CD14-positive monocyte (primary cell): ENCODE measurements around the gene TMEM132D. TPM values are rescaled to one million over a fixed set of nuclear protein-coding genes. Genes with fewer than 3 reads are reported as not detected.

Experiments
- DNase-seq, 3 donors: peaks; one replicate each; pipeline ENCODE4 v3.0.0-alpha.2; 2011 to 2022
- H2AFZ ChIP-seq: 2 replicates; pipeline ENCODE4 v1.6.0; 2012; ENCODE audit warnings: mild to moderate bottlenecking, low read depth, low read length, inconsistent platforms; ENCODE audit not compliant: insufficient read depth, poor library complexity, severe bottlenecking
- H3K27ac ChIP-seq, 2 donors: 1 replicate in 1 of 2; 2 replicates in 1 of 2; pipeline ENCODE4 v1.5.1; 2012 to 2013; ENCODE audit warnings: low read length in 2 of 2, control low read depth in 1 of 2, inconsistent platforms in 1 of 2, low read depth in 1 of 2, mild to moderate bottlenecking in 1 of 2
- H3K27me3 ChIP-seq, 2 donors: one replicate each; pipeline versions ENCODE4 v1.6.0 to v1.6.1; 2011 to 2013; ENCODE audit warnings: low read length in 2 of 2; ENCODE audit not compliant: control insufficient read depth in 2 of 2, insufficient read depth in 2 of 2
- H3K36me3 ChIP-seq, 2 donors: replicated peaks in 1 of 2; 1 replicate in 1 of 2; 2 replicates in 1 of 2; pipeline versions ENCODE4 v1.5.1 to v1.6.1; 2012 to 2013; ENCODE audit warnings: low read length in 2 of 2, control low read depth in 1 of 2, inconsistent platforms in 1 of 2, mild to moderate bottlenecking in 1 of 2; ENCODE audit not compliant: insufficient read depth in 2 of 2, control insufficient read depth in 1 of 2
- H3K4me1 ChIP-seq, 2 donors: 1 replicate in 1 of 2; 2 replicates in 1 of 2; pipeline versions ENCODE4 v1.5.1 to v1.6.1; 2012 to 2013; ENCODE audit warnings: low read length in 2 of 2, control low read depth in 1 of 2, inconsistent platforms in 1 of 2, mild to moderate bottlenecking in 1 of 2, moderate library complexity in 1 of 2; ENCODE audit not compliant: insufficient read depth in 2 of 2, control insufficient read depth in 1 of 2
- H3K4me2 ChIP-seq: replicated peaks from 2 replicates; pipeline ENCODE3; 2012; ENCODE audit warnings: low read length, moderate library complexity, mild to moderate bottlenecking; ENCODE audit not compliant: poor library complexity, severe bottlenecking; ENCODE audit errors: extremely low read depth
- H3K4me3 ChIP-seq, 3 experiments: fragments of 200-600 bp in 1 of 3; sonication (generic) in 1 of 3; replicated peaks in 1 of 3; 1 replicate in 2 of 3; 2 replicates in 1 of 3; pipeline ENCODE4 v1.5.1; 2011 to 2013; ENCODE audit warnings: low read length in 3 of 3, mild to moderate bottlenecking in 3 of 3, control low read depth in 2 of 3, low read depth in 2 of 3, inconsistent platforms in 1 of 3, moderate library complexity in 1 of 3
- H3K79me2 ChIP-seq: 2 replicates; pipeline ENCODE4 v1.6.0; 2012; ENCODE audit warnings: mild to moderate bottlenecking, control low read depth, inconsistent platforms, low read length, moderate library complexity; ENCODE audit not compliant: insufficient read depth
- H3K9ac ChIP-seq: 2 replicates; pipeline ENCODE4 v1.6.0; 2017; ENCODE audit warnings: low read length, mild to moderate bottlenecking; ENCODE audit not compliant: insufficient read depth, poor library complexity, severe bottlenecking
- H3K9me3 ChIP-seq, 2 donors: replicated peaks in 1 of 2; 1 replicate in 1 of 2; 2 replicates in 1 of 2; pipeline versions ENCODE4 v1.5.1 to v1.6.1; 2012 to 2013; ENCODE audit warnings: low read length in 2 of 2, control low read depth in 1 of 2; ENCODE audit not compliant: control insufficient read depth in 1 of 2, insufficient read depth in 1 of 2
- H4K20me1 ChIP-seq: 2 replicates; pipeline ENCODE4 v1.6.0; 2012; ENCODE audit warnings: mild to moderate bottlenecking, low read length, control low read depth, moderate library complexity; ENCODE audit not compliant: insufficient read depth
- H3K27ac Mint-ChIP-seq, 7 donors: one replicate each; pipeline ENCODE4 v1.8.0; 2020; ENCODE audit warnings: mild to moderate bottlenecking in 7 of 7, mixed read lengths in 7 of 7, moderate library complexity in 6 of 7, inconsistent platforms in 2 of 7
- H3K27me3 Mint-ChIP-seq, 3 donors: one replicate each; pipeline ENCODE4 v1.8.0; 2021 to 2022; ENCODE audit warnings: low read depth in 3 of 3, mild to moderate bottlenecking in 3 of 3, mixed read lengths in 3 of 3, moderate library complexity in 3 of 3, inconsistent platforms in 1 of 3
- H3K36me3 Mint-ChIP-seq, 2 donors: one replicate each; pipeline ENCODE4 v1.8.0; 2020; ENCODE audit warnings: mixed read lengths in 2 of 2, inconsistent platforms in 1 of 2, mild to moderate bottlenecking in 1 of 2
- H3K4me1 Mint-ChIP-seq: one replicate; pipeline ENCODE4 v1.8.0; 2020; ENCODE audit warnings: mild to moderate bottlenecking, mixed read lengths
- H3K4me3 Mint-ChIP-seq, 2 donors: one replicate each; pipeline ENCODE4 v1.8.0; 2020; ENCODE audit warnings: mild to moderate bottlenecking in 2 of 2, mixed read lengths in 2 of 2, moderate library complexity in 1 of 2
- H3K9me3 Mint-ChIP-seq, 7 donors: one replicate each; pipeline ENCODE4 v1.8.0; 2020 to 2022; ENCODE audit warnings: mixed read lengths in 7 of 7, mild to moderate bottlenecking in 6 of 7, moderate library complexity in 6 of 7, inconsistent platforms in 2 of 7
- CTCF ChIP-seq: fragments of 200-600 bp; IDR thresholded peaks from one replicate; pipeline ENCODE4 v1.8.0; 2022; ENCODE audit warnings: antibody characterized with exemption, mild to moderate bottlenecking
- WGBS: methylation state at CpG from one replicate; pipeline ENCODE4 v1.1.5; 2013; ENCODE audit warnings: missing lambda C conversion rate; ENCODE audit not compliant: insufficient coverage; 5-methylcytosine and 5-hydroxymethylcytosine counted together
- intact Hi-C, 2 donors: fragments of 100-400 bp; cut with micrococcal nuclease; formaldehyde crosslinking; loops; one replicate each; pipeline versions ENCODE4 v1.15.0 to v1.15.1; 2023
- polyA plus RNA-seq, 3 donors: library from polyadenylated mRNA; depleted of rRNA in 1 of 3; unstranded in 2 of 3; stranded (reverse) in 1 of 3; fragments of 300-500 nt in 2 of 3; fragments of >200 nt in 1 of 3; fragmentation: Illumina TruSeq in 2 of 3; gene quantifications; 1 replicate in 2 of 3; 2 replicates in 1 of 3; pipeline ENCODE4 v1.2.3, GENCODE V29; 2012 to 2021

The TMEM132D gene
- polyA plus RNA-seq, 3 donors: 0.04 TPM; not detected in 2

- no peaks in the 10 kb centered on the region for H3K9me3 ChIP-seq
- no peaks in the 10 kb centered on the region for H3K27me3 ChIP-seq
- Mint-ChIP-seq H3K4me3 (no peak overlapping the region), H3K4me1 (no peaks in the 10 kb centered on the region), H3K36me3 (no peaks in the 10 kb centered on the region), H3K27ac (no peak overlapping the region), H3K9me3 (peaks cover 0 to 4% (median 2%) of the 10 kb centered on the region in 7 donors), H3K27me3 (no peaks in the 10 kb centered on the region)
- no peak overlapping the region for H3K4me2 ChIP-seq
- no peak overlapping the region for H2AFZ ChIP-seq
- H4K20me1 ChIP-seq: no peaks in the 10 kb centered on the region
- no peaks in the 10 kb centered on the region for H3K79me2 ChIP-seq
- intact Hi-C loops: no loop called here
- H3K27ac ChIP-seq: no peak overlapping the region
- no peak for TF ChIP-seq CTCF
- no peak for DNase-seq
- no peaks in the 10 kb centered on the region for H3K36me3 ChIP-seq
- 48% methylated on average over 7 of the region's 9 CpGs for WGBS
- no peak overlapping the region for H3K4me3 ChIP-seq
- H3K4me1 ChIP-seq: no peaks in the 10 kb centered on the region
- H3K9ac ChIP-seq: no peak overlapping the region
Measured at GRCh38 chr12:129941618-129942017, 37.8 kb upstream of the TMEM132D start.

GRCh38 chr12:129938089-129938488, 34.3 kb upstream of the TMEM132D start:
- Histone ChIP-seq H4K20me1 (no peaks in the 10 kb centered on the region), H3K4me2 (no peak overlapping the region), H2AFZ (no peak overlapping the region), H3K27me3 (no peaks in the 10 kb centered on the region), H3K4me1 (no peaks in the 10 kb centered on the region), H3K27ac (no peak overlapping the region), H3K79me2 (no peaks in the 10 kb centered on the region), H3K9ac (no peak overlapping the region), H3K9me3 (peaks cover 4 to 14% of the 10 kb centered on the region in 2 donors), H3K36me3 (no peaks in the 10 kb centered on the region), H3K4me3 (no peak overlapping the region)
- no peak for TF ChIP-seq CTCF
- Mint-ChIP-seq H3K27me3 (peaks cover 0 to 2% (median 0%) of the 10 kb centered on the region in 3 donors), H3K9me3 (peaks cover 2 to 13% (median 4%) of the 10 kb centered on the region in 7 donors), H3K4me1 (no peaks in the 10 kb centered on the region), H3K27ac (no peak overlapping the region), H3K4me3 (no peak overlapping the region), H3K36me3 (no peaks in the 10 kb centered on the region)
- 58% methylated on average over 6 of the region's 7 CpGs for WGBS
- intact Hi-C loops: no loop called here
- DNase-seq: no peak
